Activated CD4-positive, alpha-beta memory T cell treated with anti-CD3 and anti-CD28 coated beads for 36 hours (primary cell): Measurements from ENCODE around the gene ZNF526. TPM values are rescaled to one million over a fixed set of nuclear protein-coding genes. Genes with fewer than 3 reads are reported as not detected.

Experiments used
- CTCF ChIA-PET: fragments of 350-600 bp; sonication (Branson Sonifier 250); formaldehyde crosslinking; loops from one replicate; lab custom pipeline; 2021; ENCODE audit warnings: antibody characterized with exemption, inconsistent platforms; lab: Charles Lee
- POLR2A ChIA-PET: fragments of 350-600 bp; sonication (Branson Sonifier 250); formaldehyde crosslinking; loops from one replicate; lab custom pipeline; 2021; ENCODE audit warnings: antibody characterized with exemption; lab: Charles Lee
- DNase-seq: peaks from one replicate; pipeline ENCODE4 v3.0.0-alpha.2; 2020
- H3K27ac Mint-ChIP-seq: one replicate; pipeline ENCODE4 v1.8.0; 2021; ENCODE audit warnings: mixed read lengths
- H3K27me3 Mint-ChIP-seq: one replicate; pipeline ENCODE4 v1.8.0; 2021; ENCODE audit warnings: mixed read lengths
- H3K36me3 Mint-ChIP-seq: one replicate; pipeline ENCODE4 v1.8.0; 2021; ENCODE audit warnings: mixed read lengths
- H3K4me1 Mint-ChIP-seq: one replicate; pipeline ENCODE4 v1.8.0; 2021; ENCODE audit warnings: low read depth, mixed read lengths
- H3K4me3 Mint-ChIP-seq: one replicate; pipeline ENCODE4 v1.8.0; 2021; ENCODE audit warnings: mild to moderate bottlenecking, mixed read lengths
- H3K9me3 Mint-ChIP-seq: one replicate; pipeline ENCODE4 v1.8.0; 2021; ENCODE audit warnings: mixed read lengths
- intact Hi-C: fragments of 100-400 bp; cut with micrococcal nuclease; formaldehyde crosslinking; loops from one replicate; pipeline ENCODE4 v1.15.1; 2023
- total RNA-seq, 2 experiments: library from RNA; stranded (reverse); gene quantifications; one replicate each; pipeline ENCODE4 v1.2.3, GENCODE V29; 2021

Gene ZNF526
- total RNA-seq, 2 experiments from 2014 or later = 12.3 to 14.9 TPM

DNA sequence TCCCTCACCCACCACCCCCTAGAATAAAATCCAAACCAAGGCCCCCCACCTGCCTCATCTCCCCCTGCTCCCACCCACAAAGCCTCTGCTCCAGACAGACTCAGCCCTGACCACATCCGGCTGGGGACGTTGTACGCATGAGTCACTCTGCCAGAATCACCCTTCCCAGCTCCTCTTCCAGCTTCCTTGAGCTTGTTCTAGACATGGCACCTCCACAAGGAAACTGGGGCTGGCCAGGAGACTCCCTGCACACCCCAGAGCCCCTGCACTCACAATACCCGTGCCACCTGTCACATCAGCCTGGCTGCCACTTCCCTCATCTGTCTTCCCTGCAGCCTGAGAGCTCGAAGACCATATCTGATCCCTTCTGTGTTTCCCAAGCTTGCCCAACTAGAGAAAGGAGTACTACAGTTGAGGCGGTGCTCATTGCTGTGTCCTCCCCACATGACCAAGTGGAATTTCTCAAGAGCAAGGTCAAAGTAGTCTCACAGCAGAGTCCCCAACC is 12.3 kb upstream of the ZNF526 start:
- intact Hi-C loops = no loop called here
- CTCF ChIA-PET = interaction anchor here (0.7 kb wide), 1 partner anchor 9 kb away, joined by 3 read pairs; no protein-coding TSS in a partner anchor
- H3K27ac Mint-ChIP-seq = peak overlapping the region; percentile 82
- no peak overlapping the region for H3K4me3 Mint-ChIP-seq
- POLR2A ChIA-PET = interaction anchor here (0.7 kb wide), 1 partner anchor 8 kb away, joined by 3 read pairs; no protein-coding TSS in a partner anchor
- H3K9me3 Mint-ChIP-seq = no peaks in the 10 kb centered on the region
- H3K4me1 Mint-ChIP-seq = peaks cover 58% of the 10 kb centered on the region
- H3K27me3 Mint-ChIP-seq = no peaks in the 10 kb centered on the region
- peak; percentile 43 for DNase-seq
- peaks cover 46% of the 10 kb centered on the region for H3K36me3 Mint-ChIP-seq

DNA sequence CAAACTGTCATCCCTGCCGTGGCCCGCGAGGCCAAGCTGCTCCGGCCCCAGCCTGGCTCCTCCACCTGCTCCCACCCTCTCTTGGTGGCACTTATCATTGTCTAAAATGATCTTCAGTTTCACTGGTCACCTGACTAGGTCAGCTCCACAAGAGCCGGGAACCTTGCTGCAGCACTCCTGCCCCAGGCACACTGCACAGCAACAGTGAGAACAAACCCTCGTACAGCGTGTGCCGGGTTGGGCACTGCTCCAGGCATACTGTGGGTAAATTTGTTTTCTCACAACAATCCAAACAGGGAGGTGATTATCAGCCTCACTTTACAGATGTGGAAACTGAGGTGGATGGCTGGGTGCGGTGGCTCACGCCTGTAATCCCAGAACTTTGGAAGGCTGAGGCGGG is 11.5 kb upstream of the ZNF526 start:
- H3K9me3 Mint-ChIP-seq = no peaks in the 10 kb centered on the region
- POLR2A ChIA-PET = no interaction called here
- DNase-seq = no peak
- CTCF ChIA-PET = no interaction called here
- no peaks in the 10 kb centered on the region for H3K27me3 Mint-ChIP-seq
- peaks cover 49% of the 10 kb centered on the region for H3K36me3 Mint-ChIP-seq
- peaks cover 58% of the 10 kb centered on the region for H3K4me1 Mint-ChIP-seq
- peak overlapping the region; percentile 82 for H3K27ac Mint-ChIP-seq
- intact Hi-C loops = no loop called here
- H3K4me3 Mint-ChIP-seq = no peak overlapping the region

DNA sequence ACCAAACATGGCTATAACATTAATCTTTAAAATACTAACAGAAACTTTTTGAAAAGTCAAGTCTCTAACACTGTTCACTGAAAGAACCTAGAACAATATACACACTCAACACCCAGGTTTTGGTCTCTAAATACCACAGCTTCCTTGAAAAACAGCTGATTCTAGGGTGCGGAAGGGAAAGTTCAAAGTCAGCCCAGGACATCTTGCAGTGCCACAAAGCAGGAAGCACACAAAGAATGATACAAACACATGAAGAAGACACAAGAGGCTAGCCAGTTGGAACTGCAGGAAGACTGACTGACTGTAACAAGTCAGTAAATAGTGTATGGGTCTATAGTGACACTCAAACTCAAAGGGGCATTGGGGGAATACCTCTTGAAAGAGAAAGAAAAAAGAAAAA is 7.2 kb upstream of the ZNF526 start:
- Mint-ChIP-seq H3K4me3 (no peak overlapping the region), H3K27me3 (peaks cover 1% of the 10 kb centered on the region), H3K9me3 (no peaks in the 10 kb centered on the region), H3K27ac (peak overlapping the region; percentile 80), H3K36me3 (peaks cover 47% of the 10 kb centered on the region), H3K4me1 (peaks cover 59% of the 10 kb centered on the region)
- ChIA-PET CTCF (interaction anchor here (0.5 to 1.4 kb wide), 2 partner anchors 66 to 302 kb away, joined by 3 read pairs; no protein-coding TSS in a partner anchor), POLR2A (no interaction called here)
- intact Hi-C loops = no loop called here
- DNase-seq = no peak

DNA sequence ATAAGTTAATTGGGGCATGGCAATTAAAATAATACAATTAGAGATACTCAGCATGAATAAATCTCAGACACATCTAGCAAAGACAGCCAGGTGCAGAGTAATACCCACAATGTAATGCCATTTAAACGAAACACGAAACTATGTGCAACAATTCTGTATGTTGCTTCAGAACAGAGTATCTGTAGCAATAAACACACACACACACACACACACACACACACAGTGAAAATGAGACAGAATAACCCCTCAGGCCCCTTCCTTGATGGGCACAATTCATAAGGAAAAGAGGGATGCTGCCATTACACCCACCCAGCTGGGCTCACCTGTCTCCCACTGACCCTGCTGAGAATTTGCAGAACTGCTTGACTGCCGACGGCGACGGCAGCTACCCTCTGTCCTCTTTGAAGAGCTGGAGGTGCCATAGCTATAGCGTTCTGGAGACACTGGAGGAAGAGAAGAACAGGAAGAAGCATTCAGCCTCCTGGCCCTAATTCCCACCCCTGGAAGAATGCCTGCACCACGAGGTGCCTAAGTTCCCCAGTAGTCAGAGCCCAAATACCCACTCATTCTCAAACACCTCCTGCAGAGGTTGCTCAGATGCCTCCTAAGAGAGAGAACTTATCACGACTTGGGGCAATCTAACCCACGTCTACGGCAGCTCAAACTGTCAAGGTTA is 5.2 kb upstream of the ZNF526 start:
- H3K36me3 Mint-ChIP-seq = peaks cover 31% of the 10 kb centered on the region
- peaks cover 1% of the 10 kb centered on the region for H3K27me3 Mint-ChIP-seq
- peak overlapping the region; percentile 87 for H3K4me3 Mint-ChIP-seq
- ChIA-PET POLR2A (interaction anchor here (1.0 to 1.5 kb wide), 2 partner anchors 9 to 39 kb away, joined by 3 to 4 read pairs; no protein-coding TSS in a partner anchor), CTCF (interaction anchor here (0.9 to 1.6 kb wide), 4 partner anchors 16 to 83 kb away, joined by 3 to 5 read pairs (median 4); no protein-coding TSS in a partner anchor)
- intact Hi-C loops = no loop called here
- no peaks in the 10 kb centered on the region for H3K9me3 Mint-ChIP-seq
- no peak for DNase-seq
- H3K4me1 Mint-ChIP-seq = peaks cover 57% of the 10 kb centered on the region
- peak overlapping the region; percentile 99 for H3K27ac Mint-ChIP-seq

DNA sequence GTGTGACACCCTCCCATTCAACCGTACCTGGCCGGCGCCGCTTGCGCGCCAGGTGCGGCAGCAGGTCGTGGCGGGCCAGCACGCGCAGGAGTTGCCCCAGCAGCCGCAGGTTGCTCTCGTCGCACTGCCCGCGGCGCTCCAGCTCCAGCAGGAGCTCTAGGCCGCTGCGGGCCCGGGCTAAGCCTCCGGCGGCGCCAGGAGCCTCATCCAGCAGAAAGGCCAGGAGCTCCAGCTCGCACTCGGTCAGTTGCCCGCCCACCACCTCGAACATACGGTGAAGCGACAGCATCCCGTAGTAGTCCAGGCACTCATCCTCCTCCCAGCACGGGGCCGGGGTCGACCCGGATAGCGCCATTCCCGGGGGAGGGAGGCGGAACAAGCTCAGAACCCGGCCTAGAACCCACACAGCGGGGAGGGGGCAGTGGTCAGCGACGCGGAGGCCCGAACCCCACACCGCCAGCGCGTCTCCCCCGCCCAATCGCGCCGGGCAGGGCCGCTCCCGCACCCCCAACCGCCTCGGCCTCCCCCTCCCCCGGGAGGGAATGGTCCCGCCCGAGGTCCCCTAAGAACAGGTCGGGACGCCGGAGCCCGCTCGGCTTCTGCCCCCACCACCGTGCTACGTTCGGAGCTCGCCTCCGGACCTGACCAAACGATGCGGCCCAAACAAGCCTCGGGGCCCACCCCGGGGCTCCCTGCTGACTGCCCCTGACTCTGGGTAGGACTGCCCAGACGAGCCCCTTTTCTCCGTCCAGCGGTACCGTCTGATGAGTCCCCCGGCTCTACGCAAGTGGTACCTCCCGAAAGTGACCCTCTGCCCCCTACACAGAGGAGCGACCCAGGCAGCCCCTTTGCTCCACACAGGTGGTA is 3.2 kb upstream of the ZNF526 start:
- peak; percentile 49 for DNase-seq
- CTCF ChIA-PET = interaction anchor here (0.8 to 1.8 kb wide), 9 partner anchors 9 to 109 kb away, joined by 3 to 6 read pairs (median 3); no protein-coding TSS in a partner anchor
- H3K36me3 Mint-ChIP-seq = peaks cover 32% of the 10 kb centered on the region

DNA sequence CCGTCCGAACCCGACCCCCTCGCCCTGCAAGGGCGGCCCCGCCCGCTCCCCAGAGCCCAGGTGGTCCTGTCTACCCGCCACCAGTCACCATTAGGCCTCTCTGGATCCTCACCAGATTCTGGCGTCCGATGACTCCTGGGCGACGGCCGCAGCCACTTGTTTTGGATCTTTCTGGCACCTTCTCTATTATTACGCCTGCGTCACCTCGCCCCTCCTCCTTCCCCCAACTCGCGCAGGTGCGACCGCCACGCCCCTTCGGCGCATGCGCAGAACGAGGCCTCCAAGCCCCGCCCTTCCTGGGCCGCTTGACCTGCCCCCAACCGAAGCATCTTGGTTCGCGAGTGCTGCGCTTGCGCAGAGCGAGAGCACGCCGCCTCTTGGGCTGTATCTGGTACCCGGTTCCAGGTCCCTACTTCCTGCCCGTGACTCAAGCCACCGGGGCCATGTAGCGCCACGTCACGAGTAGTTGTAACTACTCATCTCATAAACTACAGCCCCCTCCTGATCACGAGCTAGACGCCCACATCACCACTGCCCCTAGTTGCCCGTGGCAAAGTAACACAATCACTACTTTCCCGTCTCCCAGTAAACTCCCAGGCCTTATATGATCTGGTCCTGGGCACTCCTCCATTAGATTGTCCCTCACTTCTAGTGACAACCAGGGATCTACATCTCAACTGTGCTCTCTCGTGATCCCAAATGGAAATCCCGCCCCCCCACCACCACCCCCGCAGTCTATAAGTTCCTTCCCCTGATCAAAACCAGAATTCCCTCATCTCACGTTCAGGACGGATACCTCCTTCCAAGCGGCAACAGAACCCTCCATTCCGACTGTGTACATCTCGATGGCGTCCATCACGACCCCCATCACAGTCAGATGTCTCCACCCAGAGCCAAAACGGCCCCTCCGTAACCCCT is 2.3 kb upstream of the ZNF526 start, which contains the start of gene DEDD2:
DEDD2 (minus strand) TSS at position 158 of the 918 bp plus-strand sequence. CDS start 670 bp downstream, outside the sequence.
- Mint-ChIP-seq H3K27ac (peak within 1 kb of the TSS; percentile 99), H3K4me3 (peak within 1 kb of the TSS; percentile 92), H3K4me1 (peaks cover 60% of the 10 kb centered on the region), H3K9me3 (no peaks in the 10 kb centered on the region), H3K27me3 (peaks cover 1% of the 10 kb centered on the region), H3K36me3 (peaks cover 28% of the 10 kb centered on the region)
- ChIA-PET POLR2A (interaction anchor here (1.0 to 2.2 kb wide), 4 partner anchors 19 to 53 kb away, joined by 3 to 7 read pairs (median 5); partner anchors contain the start of gene GSK3A), CTCF (interaction anchor here (1.2 to 5.1 kb wide), 7 partner anchors 18 to 109 kb away, joined by 3 to 21 read pairs (median 3); no protein-coding TSS in a partner anchor)
- peak; percentile 100 for DNase-seq
- intact Hi-C loops = loop anchor here (1.0 to 2.0 kb wide), 5 partner anchors 17 to 65 kb away; partner anchors contain the start of gene GSK3A

More for the DNA sequence above, 3.2 kb upstream of the ZNF526 start:
- POLR2A ChIA-PET = interaction anchor here (1.3 to 2.2 kb wide), 2 partner anchors 18 to 25 kb away, joined by 6 to 7 read pairs; partner anchors contain the start of gene GSK3A
- Mint-ChIP-seq H3K4me3 (peak overlapping the region; percentile 87), H3K9me3 (no peaks in the 10 kb centered on the region), H3K27me3 (peaks cover 1% of the 10 kb centered on the region), H3K27ac (peak overlapping the region; percentile 99), H3K4me1 (peaks cover 60% of the 10 kb centered on the region)
- intact Hi-C loops = loop anchor here (1.0 to 2.0 kb wide), 5 partner anchors 16 to 66 kb away; partner anchors contain the start of gene GSK3A

DNA sequence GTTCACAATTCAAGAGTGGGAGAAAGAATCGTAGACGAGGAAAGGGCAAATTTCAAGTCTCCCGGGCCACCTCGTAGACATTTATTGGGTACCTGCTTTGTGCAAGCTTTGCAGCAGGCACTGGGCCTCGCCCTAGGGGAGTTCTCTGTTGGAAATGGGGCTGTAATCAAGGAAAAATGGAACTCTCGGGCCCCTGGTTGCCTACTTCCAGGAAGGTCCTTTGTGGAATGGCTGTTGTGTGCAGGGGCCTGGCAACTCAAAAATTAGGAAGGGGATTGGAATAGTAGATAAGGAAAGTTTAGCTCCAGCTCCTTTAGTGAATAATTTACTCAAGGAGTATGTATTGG is 612 bp downstream of the ZNF526 start:
- DNase-seq = no peak
- Mint-ChIP-seq H3K4me1 (peaks cover 36% of the 10 kb centered on the region), H3K9me3 (no peaks in the 10 kb centered on the region), H3K4me3 (peak overlapping the region; percentile 92), H3K36me3 (peaks cover 27% of the 10 kb centered on the region), H3K27ac (peak overlapping the region; percentile 99), H3K27me3 (peaks cover 1% of the 10 kb centered on the region)
- ChIA-PET CTCF (interaction anchor here (1.7 to 5.1 kb wide), 3 partner anchors 21 to 58 kb away, joined by 6 to 21 read pairs (median 12); partner anchors contain the start of gene GSK3A), POLR2A (interaction anchor here (1.2 to 1.4 kb wide), 3 partner anchors 16 to 22 kb away, joined by 4 read pairs; no protein-coding TSS in a partner anchor)
- intact Hi-C loops = loop anchor here (1.0 kb wide), 4 partner anchors 21 to 105 kb away; partner anchors contain the start of gene MEGF8

DNA sequence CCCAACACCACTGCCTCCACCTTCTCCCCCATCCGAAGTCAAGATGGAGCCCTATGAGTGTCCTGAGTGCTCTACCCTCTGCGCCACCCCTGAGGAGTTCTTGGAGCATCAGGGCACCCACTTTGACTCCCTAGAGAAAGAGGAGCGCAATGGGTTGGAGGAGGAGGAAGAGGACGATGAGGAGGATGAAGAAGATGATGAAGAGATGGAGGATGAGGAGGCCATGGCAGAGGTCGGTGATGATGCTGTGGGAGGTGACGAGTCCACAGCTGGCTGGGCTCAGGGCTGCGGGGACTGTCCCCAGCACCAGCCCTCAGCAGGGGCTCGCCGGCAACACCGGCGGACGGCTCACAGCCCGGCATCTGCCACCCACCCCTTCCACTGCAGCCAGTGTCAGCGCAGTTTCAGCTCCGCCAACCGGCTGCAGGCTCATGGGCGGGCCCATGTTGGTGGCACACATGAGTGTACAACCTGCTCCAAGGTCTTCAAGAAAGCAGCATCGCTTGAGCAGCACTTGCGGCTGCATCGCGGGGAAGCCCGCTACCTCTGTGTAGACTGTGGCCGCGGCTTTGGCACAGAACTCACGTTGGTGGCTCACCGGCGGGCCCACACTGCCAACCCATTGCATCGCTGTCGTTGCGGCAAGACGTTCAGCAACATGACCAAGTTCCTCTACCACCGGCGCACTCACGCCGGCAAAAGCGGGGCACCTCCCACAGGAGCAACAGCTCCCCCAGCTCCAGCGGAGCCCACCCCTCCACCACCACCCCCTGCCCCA is 5.0 kb downstream of the ZNF526 start:
- H3K36me3 Mint-ChIP-seq = peaks cover 44% of the 10 kb centered on the region
- H3K4me3 Mint-ChIP-seq = no peak overlapping the region
- ChIA-PET POLR2A (interaction anchor here (1.2 kb wide), 1 partner anchor 9 kb away, joined by 4 read pairs; no protein-coding TSS in a partner anchor), CTCF (interaction anchor here (1.8 kb wide), 1 partner anchor 17 kb away, joined by 4 read pairs; the partner anchor contains the start of gene GSK3A)
- H3K9me3 Mint-ChIP-seq = no peaks in the 10 kb centered on the region
- no peaks in the 10 kb centered on the region for H3K27me3 Mint-ChIP-seq
- intact Hi-C loops = no loop called here
- no peak overlapping the region for H3K27ac Mint-ChIP-seq
- no peak for DNase-seq
- peaks cover 31% of the 10 kb centered on the region for H3K4me1 Mint-ChIP-seq

DNA sequence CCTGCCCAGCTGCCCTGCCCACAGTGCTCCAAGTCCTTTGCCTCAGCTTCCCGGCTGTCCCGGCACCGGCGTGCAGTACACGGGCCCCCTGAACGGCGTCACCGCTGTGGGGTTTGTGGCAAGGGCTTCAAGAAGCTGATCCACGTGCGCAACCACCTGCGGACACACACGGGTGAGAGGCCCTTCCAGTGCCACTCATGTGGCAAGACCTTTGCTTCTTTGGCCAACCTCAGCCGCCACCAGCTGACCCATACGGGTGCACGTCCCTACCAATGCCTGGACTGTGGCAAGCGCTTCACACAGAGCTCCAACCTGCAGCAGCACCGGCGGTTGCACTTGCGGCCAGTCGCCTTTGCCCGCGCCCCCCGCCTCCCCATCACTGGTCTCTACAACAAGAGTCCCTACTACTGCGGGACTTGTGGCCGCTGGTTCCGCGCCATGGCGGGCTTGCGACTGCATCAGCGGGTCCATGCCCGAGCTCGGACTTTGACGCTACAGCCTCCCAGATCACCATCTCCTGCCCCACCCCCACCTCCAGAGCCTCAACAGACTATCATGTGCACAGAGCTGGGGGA is 5.7 kb downstream of the ZNF526 start:
- ChIA-PET POLR2A (interaction anchor here (1.3 kb wide), 1 partner anchor 13 kb away, joined by 3 read pairs; no protein-coding TSS in a partner anchor), CTCF (interaction anchor here (1.8 kb wide), 1 partner anchor 16 kb away, joined by 4 read pairs; the partner anchor contains the start of gene GSK3A)
- no peak for DNase-seq
- Mint-ChIP-seq H3K27me3 (no peaks in the 10 kb centered on the region), H3K9me3 (no peaks in the 10 kb centered on the region), H3K36me3 (peaks cover 43% of the 10 kb centered on the region), H3K4me3 (no peak overlapping the region), H3K4me1 (peaks cover 29% of the 10 kb centered on the region), H3K27ac (no peak overlapping the region)
- intact Hi-C loops = no loop called here
